GM19328 (cell line): ENCODE data around the gene MOV10L1.
"Not testable (repeated sequence)": the region's sequence is repeated elsewhere in the genome, so short reads cannot be mapped to it uniquely, and the experiment has no call there.

Experiments
- ATAC-seq: cut with Tn5 transposase; IDR thresholded peaks from one replicate; pipeline ENCODE4 v1.9.1; 2021; ENCODE audit warnings: mild to moderate bottlenecking, moderate library complexity; ENCODE audit not compliant: unreplicated experiment

The MOV10L1 gene

GRCh38 chr22:50131894-50132293, 42.1 kb downstream of the MOV10L1 start:
- no peak for ATAC-seq

GRCh38 chr22:50134481-50134880, 44.7 kb downstream of the MOV10L1 start:
- no peak for ATAC-seq

DNA sequence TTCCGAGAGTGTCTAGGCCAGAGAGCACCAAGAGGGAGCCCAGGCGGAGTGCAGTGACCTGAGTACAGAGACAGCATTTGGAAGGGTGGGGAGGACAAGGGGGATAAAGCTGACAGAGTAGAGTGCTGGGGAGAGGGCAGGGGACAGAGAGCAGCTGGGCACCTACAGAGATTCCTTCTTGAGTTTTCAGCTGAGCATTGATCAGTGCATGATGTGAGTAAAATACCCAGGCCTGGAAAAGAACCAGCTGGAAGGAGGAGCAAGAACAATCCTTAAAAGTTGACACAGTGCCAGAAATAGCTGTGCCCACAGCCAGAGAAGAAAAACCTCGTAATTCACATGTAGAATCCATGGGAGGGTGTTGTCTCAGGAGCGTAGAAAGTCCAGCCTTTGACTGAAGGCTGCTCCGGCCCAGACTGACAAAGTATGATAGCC, 46.8 kb downstream of the MOV10L1 start:
- ATAC-seq, result no peak

GRCh38 chr22:50137277-50137676, 47.5 kb downstream of the MOV10L1 start:
- not testable (repeated sequence) for ATAC-seq

DNA sequence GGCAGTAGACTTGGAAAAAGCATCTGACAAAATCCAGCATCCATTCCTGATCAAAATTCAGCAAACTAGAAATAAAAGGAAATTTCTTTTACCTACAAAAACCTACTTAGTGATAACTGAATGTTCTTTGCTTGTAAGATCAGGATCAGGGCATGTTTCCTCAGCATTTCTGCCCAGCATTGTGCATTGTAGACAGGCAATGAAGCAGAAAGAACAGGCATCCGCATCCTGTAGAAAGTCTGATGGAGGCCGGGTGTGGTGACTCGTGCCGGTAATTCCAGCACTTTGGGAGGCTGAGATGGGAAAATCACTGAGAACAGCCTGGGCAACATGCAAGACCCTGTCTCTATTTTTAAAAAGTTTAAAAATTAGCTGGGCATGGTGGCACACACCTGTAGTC, 48.2 kb downstream of the MOV10L1 start:
- ATAC-seq, result no peak

DNA sequence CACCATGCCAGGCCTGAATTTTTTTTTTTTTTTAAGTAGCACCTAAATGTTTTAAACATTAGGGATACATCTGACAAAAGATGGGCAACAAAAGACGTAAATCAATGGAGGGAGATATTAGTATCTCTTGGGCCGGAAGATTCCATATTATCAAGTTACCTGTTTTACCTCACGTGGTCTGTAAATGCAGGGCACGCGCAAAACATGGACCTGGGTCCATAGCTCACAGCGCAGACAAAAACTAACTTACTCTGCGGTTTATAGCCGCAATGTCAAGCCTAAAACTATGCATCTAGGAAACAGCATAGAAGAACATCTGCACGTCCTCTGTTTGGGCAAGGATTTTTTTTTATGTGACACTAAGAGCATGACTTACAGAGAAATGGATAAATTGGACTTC, 49.2 kb downstream of the MOV10L1 start:
- no peak for ATAC-seq

DNA sequence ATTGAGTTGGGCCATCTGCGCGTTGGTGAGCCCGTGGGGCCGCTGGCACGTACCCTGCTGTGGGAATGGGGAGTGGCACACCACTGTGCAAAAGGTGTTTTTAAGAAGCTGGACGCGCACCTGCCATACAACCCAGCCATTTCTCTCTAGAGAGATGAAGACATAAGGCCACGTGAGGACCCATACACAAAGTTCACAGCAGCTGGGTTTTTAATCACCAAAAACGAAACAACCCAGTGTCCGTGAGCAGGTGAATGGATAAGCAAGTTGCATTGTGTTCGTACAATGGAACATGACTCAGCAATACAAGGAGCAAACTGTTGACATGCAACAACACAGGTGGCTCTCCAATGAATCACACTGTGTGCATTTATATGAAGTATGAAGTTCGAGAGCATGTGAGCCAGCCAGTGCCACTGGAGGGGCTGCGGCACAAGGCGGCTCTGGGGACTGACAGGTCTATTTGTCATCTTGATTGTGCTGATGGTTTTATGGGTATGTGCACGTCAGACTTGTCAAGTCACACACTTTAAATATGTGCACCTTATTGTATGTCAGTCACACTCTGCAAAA, 50.1 kb downstream of the MOV10L1 start:
- no peak for ATAC-seq

DNA sequence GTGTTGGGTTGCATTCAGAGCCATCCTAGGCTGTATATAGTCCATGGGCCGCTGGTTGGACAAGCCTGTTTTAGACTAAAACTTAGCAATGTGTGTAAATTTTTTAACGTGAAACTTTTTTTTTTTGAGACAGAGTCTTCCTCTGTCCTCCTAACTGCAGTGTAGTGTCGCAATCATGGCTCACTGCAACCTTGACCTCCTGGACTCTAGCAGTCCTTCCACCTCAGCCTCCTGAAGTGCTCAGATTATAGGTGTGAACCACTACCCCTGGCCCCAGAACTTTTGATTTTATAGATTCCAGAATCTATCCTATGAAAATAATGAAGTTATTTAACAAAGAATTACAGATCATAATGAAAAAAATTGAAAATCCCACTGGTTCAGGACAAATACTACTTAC, 50.8 kb downstream of the MOV10L1 start:
- no peak for ATAC-seq

GRCh38 chr22:50141462-50141861, 51.7 kb downstream of the MOV10L1 start:
- ATAC-seq, result no peak

- no peak for ATAC-seq
Observed at GRCh38 chr22:50141891-50142363, 52.1 kb downstream of the MOV10L1 start.

DNA sequence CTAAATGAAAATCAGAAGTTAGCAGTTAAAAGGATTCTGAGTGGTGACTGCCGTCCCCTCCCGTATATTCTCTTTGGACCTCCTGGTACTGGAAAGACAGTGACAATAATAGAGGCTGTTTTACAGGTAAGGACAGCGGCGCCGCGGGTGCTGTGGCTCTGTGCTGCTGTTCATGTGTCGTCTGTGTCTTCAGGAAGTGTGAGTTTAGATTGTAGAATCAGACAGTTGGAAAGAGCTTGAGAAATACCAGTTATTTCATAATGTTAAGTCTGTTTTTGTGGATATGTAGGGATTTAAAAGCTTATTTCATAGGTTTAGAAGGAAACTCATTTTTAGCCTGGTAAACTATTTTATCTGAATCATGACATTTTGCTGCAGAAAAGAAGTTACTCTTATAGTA, 53.3 kb downstream of the MOV10L1 start:
- ATAC-seq, result no peak

DNA sequence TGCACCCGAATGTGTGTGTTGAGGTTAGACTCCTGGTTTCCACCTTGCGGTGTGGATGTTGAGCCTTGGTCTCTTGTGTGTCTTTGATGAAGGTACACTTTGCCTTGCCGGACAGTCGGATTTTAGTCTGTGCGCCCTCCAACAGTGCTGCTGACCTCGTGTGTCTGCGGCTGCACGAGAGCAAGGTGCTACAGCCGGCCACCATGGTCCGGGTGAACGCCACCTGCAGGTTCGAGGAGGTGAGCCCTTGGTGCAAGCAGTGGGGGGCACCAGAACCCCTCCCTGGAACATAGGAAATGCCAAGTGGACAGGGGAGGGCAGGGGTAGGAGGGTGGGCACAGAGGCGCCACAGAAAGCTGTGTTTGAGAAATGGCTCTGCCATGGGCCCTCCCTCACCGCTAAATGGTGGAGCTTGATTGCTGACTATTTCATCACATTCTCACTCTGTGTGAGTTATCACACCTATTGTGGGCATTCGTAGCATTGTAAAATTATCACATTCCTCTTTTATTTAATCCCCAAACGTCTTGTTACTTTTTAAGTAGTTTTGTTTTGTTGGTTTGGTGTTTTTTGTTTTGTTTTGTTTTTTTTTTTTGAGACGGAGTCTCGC, 54.3 kb downstream of the MOV10L1 start:
- ATAC-seq, result no peak

DNA sequence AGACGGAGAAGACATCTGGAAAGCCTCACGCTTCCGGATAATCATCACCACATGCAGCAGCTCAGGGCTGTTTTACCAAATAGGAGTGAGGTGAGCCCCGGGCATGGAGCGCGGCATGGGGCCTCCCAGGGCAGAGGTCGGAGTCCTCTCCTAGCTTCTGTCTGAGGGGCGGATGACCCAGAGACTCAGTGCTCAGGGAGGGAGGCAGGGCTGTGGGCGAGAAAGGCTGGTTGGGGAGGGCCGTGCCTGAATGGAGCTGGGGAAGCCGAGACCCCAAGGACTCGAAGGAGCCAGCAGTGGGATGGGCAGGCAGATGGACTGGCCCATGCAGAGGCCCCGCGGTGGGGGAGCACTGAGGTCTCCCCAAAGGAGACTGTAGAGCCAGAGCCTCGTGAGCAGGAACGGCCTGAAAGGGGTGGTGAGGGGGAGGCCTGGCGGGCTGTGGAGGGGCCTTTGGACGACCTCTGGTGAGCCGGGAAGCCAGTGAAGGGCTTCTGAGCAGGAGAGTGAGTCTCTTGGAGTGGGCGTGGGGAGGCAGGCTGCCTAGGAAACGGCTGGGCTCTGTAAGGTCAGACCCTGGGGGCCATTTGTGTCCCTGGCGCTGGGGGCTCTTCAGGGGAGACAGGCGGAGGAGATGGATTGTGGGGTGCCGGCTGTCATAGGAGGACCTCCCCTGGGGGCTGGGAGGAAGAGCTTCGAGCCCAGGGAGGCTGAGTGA, 56.1 kb downstream of the MOV10L1 start:
- no peak for ATAC-seq

GRCh38 chr22:50146439-50147238, 56.8 kb downstream of the MOV10L1 start:
- no peak for ATAC-seq

DNA sequence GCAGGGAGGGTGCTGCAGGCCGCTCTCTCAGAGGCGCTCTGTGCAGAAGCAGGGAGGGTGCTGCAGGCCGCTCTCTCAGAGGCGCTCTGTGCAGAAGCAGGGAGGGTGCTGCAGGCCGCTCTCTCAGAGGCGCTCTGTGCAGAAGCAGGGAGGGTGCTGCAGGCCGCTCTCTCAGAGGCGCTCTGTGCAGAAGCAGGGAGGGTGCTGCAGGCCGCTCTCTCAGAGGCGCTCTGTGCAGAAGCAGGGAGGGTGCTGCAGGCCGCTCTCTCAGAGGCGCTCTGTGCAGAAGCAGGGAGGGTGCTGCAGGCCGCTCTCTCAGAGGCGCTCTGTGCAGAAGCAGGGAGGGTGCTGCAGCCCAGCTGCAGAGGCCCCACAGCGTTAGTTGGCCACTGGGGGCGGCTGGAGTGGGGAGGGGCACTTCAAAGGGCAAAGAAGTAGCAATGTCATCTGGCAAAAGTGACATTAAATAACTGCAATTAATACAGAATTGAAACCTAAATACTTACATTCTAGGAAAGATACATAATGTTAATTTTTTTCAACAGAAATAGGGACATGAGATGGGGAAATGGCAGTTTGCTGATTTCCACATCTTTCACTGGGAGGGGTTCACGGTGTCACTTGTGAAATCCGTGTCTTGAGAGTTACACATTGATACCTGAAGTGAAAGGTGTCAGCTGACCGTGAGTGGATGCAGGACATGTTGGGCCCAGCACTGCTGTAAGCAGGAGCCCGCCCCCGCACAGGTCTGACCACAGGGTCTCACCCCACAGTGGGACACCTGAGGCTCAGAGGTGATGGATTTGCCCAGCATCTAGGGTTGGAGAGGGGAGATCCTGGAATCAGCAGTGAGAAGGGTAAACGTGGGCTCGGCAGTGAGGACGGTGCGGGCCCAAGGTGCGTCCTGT, 57.7 kb downstream of the MOV10L1 start:
- ATAC-seq, result not testable (repeated sequence)

DNA sequence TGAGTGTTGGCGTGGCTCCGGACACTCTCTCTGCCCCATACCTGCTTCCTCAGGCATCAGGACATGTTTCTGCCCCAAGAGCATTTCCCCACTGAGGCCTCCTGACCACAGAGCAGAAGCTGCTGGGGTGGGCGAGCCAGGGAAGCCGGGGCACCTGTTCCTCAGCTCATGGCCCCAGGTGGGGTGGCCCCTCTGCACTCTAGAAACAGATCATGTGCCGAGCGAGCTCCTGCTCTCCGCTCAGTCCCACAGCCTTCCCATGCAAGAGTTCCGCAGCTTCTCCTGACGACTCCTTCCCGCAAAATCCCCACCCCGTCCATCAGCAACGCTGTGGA, 58.3 kb downstream of the MOV10L1 start:
- ATAC-seq, result no peak

- ATAC-seq, result no peak
Observed at GRCh38 chr22:50148991-50149721, 59.4 kb downstream of the MOV10L1 start.

DNA sequence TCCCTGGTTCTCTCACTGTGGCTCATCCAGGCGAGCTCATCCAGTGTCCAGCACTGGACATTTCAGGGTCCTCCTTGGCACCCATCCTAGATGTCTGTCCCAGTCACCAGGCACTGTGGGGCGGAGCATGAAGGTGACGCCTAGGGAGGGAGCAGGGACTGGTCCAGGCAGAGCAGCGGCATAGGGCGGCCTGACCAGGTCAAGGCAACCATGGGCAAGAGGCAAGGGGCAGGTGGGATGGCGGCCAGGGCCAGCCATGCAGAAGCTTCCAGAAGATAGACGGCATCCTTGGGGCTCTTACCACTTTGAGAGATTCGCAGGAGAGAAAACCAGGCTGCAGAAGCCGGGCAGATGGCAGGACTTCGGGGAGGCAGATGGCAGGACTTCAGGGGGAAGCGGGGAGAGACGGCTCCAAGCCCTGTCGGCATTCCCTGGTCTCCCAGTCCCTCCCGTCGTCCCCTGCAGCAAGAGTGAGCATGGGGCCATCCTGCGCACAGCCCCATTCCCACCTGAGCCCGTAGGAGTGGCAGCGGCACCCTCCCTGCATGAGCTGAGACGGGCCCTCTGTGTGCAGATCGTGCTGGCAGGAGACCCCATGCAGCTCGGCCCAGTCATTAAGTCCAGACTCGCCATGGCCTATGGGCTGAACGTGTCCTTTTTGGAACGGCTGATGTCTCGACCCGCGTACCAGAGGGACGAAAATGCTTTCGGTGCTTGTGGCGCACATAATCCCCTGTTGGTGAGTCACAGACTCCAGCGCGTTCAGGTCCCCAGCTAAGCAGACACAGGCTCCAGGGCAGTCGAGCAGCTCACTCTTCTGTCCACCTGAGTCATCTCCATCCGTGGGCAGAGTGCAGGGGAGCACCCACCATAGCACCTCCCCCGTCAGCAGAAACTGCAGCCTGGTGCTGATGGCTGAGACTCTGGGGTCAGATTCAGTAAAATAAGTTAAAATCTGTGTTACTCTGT, 60.6 kb downstream of the MOV10L1 start:
- ATAC-seq, result no peak
